Astrocyte (in vitro differentiated cells and primary cell): Measurements from ENCODE around the gene CD101.

ENCODE experiments used
- CTCF ChIP-seq: IDR thresholded peaks from 2 replicates; pipeline ENCODE4 v1.5.1; 2011; ENCODE audit warnings: low read depth, mild to moderate bottlenecking, inconsistent platforms, low read length, moderate library complexity; ENCODE audit not compliant: insufficient read depth
- EZH2 ChIP-seq: IDR thresholded peaks from 2 replicates; pipeline ENCODE4 v1.6.1; 2012; ENCODE audit warnings: mild to moderate bottlenecking, low read length, inconsistent platforms; ENCODE audit not compliant: insufficient read depth

- TF ChIP-seq CTCF (no peak), EZH2 (no peak)
Measured at GRCh38 chr1:117054068-117054467, 52.5 kb downstream of the CD101 start.
